GM18520 (cell line): ENCODE results near the gene CHST4.
"Not testable (repeated sequence)": the region's sequence is repeated elsewhere in the genome, so short reads cannot be mapped to it uniquely, and the experiment has no call there.

Experiments
- ATAC-seq: cut with Tn5 transposase; IDR thresholded peaks from one replicate; pipeline ENCODE4 v1.9.1; 2021; ENCODE audit not compliant: unreplicated experiment

The CHST4 gene

GRCh38 chr16:71569621-71570020 is 43.4 kb downstream of the CHST4 start:
- no peak for ATAC-seq

- ATAC-seq: no peak
Observed at GRCh38 chr16:71570144-71570543, 43.9 kb downstream of the CHST4 start.

- ATAC-seq: no peak
Observed at GRCh38 chr16:71572497-71573116, 46.4 kb downstream of the CHST4 start.

- ATAC-seq: no peak
Observed at GRCh38 chr16:71573387-71574094, 47.3 kb downstream of the CHST4 start.

- ATAC-seq: no peak
Observed at GRCh38 chr16:71574702-71575101, 48.5 kb downstream of the CHST4 start.

GRCh38 chr16:71576971-71577370 is 50.7 kb downstream of the CHST4 start, which contains the start of gene TAT:
Gene TAT (minus strand): TSS chr16:71577092. CDS start chr16:71576415, 677 bp downstream.
- ATAC-seq: no peak

GRCh38 chr16:71582553-71582848 is 56.3 kb downstream of the CHST4 start:
- not testable (repeated sequence) for ATAC-seq

- ATAC-seq: no peak
Observed at GRCh38 chr16:71584543-71585317, 58.5 kb downstream of the CHST4 start.

- no peak for ATAC-seq
Observed at GRCh38 chr16:71585318-71585703, 59.1 kb downstream of the CHST4 start.
